ENCODE measurements around the gene ECE1. TPM values are rescaled to one million over a fixed set of nuclear protein-coding genes. Genes with fewer than 3 reads are reported as not detected.

The ECE1 gene
- total RNA-seq, 1 experiment from 2014 or later, result 50.4 TPM

DNA sequence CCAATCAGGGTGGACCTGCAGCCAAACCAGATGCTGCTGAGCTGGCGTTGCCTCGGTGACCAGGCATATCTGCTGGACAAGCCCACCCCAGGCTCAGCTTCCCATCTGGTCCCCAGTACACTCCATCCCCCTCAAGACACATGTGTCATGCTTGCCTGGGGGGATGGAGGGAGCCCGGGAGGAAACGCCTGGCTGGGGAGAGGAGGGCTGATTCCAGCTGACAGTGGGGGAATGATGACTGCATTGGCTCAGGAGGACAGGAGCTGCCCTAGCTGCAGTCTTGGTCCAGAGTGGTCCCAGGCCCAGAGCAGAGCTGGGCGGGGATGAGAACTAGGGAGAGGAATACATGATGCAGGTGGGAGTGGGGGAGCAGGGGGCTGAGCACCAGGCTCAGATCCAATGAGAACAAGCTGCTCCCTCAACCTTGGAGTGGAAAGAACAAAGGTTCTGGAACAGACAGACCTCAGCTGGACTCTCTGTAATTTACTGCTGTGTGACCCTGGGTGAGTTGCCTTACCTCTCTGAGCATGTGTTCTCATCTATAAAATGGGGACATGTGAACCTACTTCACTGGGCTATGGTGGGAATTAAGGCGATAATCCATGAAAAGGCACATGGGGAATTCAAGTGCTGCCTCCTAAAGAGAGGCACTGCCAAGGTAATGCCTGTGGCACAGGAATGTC is 23.1 kb upstream of the ECE1 start:
- in situ Hi-C loops (cut with HindIII; ENCODE audit: low sequenced_read_pairs), result no loop called here
- no peak for DNase-seq (ENCODE audit: low spot score)

DNA sequence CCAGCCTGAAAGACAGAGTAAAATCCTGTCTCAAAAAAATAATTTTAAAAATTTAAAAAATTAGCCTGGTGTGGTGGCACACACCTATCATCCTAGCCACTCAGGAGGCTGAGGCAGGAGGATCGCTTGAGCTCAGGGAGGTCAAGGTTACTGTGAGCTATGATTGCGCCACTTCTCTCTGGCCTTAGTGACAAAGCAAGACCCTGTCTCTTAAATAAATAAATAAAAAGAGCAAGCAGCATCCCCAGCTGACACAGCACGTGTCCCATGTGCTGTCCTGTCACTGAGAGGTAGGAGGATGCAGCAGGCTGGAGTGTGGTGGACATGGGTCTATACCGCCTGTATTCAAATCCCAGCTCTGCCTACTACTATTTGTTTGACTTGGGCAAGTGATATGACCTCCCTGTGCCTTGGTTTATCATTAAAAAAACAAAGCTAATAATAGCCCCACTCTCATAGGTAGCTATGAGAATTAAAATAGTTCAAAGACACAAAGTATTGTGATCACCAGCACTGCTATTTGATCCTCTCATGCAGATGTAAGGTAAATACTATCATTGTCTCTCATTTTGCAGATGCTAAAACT is 22.2 kb upstream of the ECE1 start:
- DNase-seq (ENCODE audit: low spot score), result no peak
- in situ Hi-C loops (cut with HindIII; ENCODE audit: low sequenced_read_pairs), result no loop called here

DNA sequence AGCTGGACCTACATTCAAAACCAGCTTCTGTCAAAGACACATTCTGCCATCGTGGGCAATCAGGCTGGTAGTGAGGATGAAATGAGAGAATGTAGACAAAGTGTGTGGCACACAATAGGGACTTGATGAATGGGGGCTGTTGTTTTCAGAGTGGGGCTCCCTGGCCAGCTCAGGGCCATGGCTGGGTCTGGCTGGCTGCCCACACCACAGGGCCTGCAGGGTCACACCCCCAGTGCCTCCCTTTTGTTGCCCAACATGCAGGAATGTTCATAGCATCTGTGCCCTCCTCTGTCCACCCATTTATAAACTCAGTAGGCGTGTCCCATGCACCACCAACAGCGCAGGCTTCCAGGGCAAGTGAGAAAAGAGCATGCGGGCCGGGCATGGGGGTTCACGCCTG is 20.8 kb upstream of the ECE1 start:
- no peak for DNase-seq (ENCODE audit: low spot score)
- in situ Hi-C loops (cut with HindIII; ENCODE audit: low sequenced_read_pairs), result no loop called here

DNA sequence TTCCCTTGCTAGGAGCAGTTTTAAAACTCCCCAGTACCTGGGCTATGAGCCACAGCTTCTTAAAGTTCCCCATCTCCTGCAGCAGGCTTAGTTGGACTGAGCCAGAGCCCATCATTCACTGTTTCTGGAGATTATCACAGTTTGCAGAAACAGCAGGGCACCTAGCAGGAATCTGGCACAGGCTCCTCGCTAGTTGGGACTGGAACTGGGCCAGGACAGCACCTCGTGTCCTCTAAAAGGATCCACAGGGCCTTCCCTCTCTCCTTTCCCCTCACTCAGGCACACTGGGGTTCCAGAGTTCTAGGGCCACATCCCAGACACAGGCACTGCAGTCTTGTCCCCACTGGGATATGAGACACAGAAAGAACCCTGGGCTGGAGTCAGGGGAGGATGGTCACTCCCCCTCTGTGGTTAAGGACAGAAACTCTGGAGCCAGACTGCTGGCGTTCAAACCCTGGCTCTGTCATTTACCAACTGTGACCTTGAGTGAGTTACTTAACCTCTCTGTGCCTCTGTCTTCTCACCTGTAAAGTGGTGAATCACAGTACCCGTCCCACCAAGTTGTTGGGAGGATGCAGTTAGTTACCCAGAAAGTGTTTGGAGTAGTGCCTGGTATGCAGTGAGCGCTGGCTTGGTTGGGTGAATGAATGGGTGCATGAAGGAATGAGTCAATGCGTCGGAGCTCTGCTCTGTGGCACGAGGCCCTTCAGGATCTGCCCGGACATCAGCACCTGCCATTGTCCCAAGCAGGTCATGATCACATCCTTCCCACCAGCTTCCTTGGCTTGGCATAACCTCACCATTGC is 18.8 kb upstream of the ECE1 start:
- DNase-seq (ENCODE audit: low spot score), result peak; percentile 68
- in situ Hi-C loops (cut with HindIII; ENCODE audit: low sequenced_read_pairs), result no loop called here

DNA sequence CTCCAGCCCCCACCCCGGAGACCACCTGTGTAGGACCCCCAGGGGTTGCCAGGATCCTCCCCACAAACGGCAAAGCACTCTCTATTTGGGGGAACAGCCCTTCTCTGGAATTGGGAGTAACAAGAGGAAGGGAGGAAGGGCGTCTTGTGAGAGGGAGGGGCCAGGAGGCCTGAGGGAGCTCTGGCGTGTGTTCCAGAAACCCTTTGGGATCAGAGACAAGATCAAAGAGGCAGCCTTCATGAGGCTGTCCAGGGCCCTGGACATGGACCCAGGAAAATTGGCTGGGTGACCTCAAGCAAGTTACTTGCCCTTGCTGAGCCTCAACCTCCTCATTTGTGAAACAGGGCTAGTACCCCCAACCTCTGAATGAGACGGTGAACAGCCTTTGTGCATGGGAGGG is 18.1 kb upstream of the ECE1 start:
- DNase-seq (ENCODE audit: low spot score), result no peak
- in situ Hi-C loops (cut with HindIII; ENCODE audit: low sequenced_read_pairs), result no loop called here

DNA sequence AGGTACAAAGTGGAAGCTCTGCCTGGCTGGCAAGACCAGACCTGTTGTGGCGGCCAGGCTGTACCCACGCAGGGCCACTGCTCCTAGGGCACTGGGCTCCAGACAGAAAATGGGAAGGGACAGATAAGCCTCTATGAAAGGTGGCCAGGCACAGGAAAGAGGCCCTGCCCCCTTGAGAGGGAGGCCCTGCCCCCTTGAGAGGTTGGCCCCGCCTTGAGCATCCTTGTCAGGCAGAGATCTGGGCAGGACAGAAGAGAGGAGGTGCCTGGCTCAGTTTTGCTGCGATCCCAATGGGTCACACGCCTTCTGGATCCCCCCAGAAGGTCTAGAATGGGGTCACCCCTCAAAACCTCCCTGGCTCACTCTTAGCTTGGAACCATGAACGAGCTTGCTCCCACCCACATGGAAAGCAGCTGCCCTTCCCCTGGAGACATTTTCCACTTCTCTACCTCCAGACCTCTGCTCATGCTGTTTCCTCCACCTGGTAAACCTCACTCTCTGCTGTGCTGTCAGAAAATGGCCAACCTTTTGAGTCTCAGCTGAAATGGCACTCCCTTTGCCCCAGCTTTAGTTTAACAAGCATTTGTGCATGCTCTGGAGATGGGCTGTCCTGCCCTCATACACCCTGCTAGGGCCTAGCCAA is 17.5 kb upstream of the ECE1 start:
- in situ Hi-C loops (cut with HindIII; ENCODE audit: low sequenced_read_pairs), result no loop called here
- DNase-seq (ENCODE audit: low spot score), result no peak

DNA sequence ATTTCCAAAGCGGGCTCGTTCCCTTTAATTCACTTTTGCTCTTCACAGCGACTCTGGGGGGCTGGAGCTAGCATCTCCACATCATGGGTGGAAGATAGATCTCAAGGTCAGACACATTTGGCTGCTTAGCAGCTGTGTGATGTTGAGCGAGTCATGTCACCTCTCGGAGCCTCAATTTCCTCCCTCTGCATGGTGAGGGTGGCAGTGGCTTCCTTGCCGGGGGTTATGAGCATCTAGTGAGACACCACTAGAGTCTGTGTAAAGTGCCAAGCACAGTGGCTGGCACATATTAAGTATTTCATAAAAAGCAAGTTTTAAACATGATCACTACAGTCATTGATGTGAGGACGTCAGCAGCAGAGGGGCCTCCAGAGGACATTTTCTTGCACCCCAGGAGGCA is 16.9 kb upstream of the ECE1 start:
- in situ Hi-C loops (cut with HindIII; ENCODE audit: low sequenced_read_pairs), result no loop called here
- DNase-seq (ENCODE audit: low spot score), result no peak

DNA sequence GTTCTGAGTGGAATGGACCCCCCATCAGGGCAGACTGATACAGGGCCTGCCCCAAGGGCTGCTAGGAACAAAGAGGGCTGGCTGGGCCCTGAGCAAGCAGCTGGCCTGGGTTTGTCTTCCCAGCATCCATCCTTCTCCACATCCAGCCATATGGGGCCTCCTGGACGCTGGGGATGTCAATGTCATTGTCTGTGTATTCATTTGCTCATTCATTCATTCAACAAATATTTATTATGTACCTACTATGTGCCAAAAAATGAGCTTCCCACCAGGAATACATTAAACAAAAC is 15.6 kb upstream of the ECE1 start:
- no peak for DNase-seq (ENCODE audit: low spot score)

DNA sequence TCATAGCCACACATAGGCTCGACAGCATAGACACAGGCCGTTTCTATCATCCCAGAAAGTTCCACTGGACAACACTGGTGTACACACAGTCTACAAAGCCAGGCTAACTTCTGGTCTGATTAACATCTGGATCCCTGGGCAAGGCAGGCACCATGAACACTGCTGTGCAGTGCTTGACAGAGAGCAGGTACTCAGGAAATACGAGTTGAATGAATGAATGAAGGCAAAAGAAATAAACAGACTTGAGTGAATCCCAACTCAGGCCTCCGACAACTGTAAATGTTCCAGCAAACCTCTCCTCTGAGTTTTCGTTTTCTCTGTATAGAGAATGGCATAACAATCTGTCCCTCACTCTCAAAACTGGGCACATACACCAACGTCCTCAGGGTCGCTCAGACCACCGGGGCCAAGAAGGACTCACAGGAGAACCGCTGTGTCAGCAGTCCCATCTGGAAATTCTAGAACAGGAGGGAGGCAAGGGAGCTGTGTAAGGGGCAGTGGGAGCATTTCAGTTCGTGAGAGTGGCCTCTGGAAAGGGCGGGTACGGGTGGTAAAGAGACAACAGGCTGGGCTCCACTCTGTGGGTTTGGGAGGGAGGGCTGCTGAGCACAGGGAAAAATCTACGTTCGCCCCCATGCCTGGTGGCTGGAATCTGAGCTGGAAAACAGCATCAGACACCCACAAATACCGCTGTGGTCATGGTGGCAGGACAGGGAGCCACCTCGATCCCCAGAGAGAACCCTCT is 15.1 kb upstream of the ECE1 start:
- no peak for DNase-seq (ENCODE audit: low spot score)
- in situ Hi-C loops (cut with HindIII; ENCODE audit: low sequenced_read_pairs), result no loop called here

More for the DNA sequence above, 15.6 kb upstream of the ECE1 start:
- in situ Hi-C loops (cut with HindIII; ENCODE audit: low sequenced_read_pairs), result no loop called here

DNA sequence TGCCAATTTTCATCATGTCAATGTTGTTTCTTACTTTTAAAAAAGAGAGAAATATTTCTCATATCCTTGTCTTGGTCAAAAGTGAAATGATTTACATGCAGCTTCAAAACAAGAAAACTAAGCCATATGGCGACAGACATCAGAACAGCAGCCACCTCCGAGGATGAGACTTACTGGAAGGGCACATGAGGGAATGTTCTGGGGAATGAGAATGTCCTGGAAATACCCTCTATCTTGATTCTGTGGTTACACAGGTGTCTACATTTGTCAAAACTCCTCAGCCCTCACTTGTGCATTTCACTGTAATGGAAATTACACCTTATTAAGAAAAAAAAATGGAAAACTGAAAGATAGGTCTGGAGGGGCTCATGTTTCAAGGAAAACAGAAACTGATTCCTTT is 14.2 kb upstream of the ECE1 start:
- no peak for DNase-seq (ENCODE audit: low spot score)
- in situ Hi-C loops (cut with HindIII; ENCODE audit: low sequenced_read_pairs), result no loop called here

DNA sequence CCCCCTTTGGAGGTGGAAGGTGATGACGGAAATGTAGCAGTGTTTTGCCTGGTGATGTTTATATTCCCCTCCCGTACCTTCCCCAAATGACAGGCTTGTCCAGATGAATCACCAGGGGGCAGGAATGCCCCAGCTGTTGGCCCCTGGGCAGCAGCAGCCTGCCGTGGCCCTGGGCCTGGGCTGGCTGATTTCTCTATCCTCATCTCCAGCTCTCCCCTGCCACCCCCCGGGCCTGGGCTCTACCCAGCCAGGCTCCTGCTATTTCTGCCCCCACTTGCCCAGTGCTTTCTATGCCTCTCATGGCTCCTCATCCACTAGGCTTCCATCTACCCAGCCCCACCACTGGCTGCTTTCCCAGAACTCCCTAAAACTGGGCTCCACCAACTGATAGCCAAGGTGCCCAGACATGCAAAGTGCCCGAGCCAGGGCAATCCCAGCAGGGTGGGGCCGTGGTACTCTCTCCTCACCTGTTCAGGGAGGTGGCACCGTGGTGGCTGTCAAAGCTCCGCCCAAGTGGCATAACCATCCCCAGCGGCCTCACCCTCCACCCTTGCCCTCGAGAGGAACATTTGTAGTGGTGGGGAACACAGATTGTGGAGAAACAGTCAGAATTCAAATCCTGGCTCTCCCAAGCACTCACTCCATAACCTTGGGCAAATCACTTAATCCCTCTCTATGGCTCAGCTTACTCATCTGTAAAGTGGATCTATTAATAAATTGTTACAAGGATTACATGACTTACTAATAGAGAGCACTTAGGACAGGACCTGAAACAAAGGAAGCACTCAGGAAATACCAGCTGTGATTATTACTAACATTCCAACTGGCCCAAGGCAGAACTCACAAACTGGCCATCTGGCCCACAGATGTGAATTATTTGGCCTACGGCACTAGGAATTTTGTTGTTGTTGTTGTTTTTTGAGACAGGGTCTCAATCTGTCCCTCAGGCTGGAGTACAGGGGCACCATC is 12.8 kb upstream of the ECE1 start:
- DNase-seq (ENCODE audit: low spot score), result no peak
- in situ Hi-C loops (cut with HindIII; ENCODE audit: low sequenced_read_pairs), result no loop called here

DNA sequence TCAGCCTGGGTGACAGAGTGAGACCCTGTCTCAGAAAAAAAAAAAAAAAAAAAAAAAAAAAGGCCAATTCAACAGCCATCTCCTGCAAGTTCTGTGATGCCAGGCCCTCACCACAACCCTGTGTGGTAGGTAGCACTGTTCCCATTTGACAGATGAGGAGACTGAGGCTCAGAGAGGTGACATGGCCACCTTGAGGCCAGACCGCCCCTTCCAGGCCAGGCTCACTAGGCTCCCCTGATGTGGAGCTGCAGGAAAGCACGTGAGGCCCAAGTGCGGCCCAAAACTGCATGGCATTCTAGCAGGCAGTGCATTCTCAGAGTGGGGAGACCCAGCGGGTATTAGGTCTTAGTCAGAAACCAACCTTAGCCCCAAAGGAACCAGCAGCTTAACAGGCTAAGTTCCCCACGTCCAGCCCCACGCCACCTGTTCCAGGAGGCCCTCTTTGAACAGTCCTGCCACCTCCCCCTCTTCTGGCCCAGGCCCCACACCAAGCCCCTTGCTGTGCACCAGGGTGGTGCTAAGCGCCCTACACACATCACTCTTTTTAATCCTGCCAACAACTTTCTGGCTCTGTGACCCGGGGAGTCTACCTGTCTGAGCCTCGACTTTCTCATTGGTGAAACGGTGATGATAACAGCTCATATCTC is 11.7 kb upstream of the ECE1 start:
- in situ Hi-C loops (cut with HindIII; ENCODE audit: low sequenced_read_pairs), result no loop called here
- DNase-seq (ENCODE audit: low spot score), result no peak

DNA sequence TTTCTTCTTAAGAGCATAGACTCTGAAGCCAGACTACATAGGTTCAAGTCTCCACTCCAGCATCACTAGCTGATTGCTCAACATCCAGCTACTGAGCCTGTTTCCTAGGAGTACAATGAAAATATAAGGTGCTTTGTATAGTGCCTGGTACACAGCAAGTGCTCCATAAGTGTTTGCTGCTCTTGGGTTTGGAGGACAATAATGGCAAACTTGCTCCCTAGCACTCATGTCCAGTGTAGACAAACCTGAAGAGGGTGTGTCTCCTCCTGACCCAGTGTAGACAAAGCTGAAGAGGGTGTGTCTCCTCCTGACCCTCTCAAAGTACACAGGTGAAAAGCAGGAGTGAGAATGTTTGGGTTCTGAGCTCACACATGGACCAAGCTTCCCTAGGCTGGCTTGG is 10.5 kb upstream of the ECE1 start:
- in situ Hi-C loops (cut with HindIII; ENCODE audit: low sequenced_read_pairs), result no loop called here
- no peak for DNase-seq (ENCODE audit: low spot score)

DNA sequence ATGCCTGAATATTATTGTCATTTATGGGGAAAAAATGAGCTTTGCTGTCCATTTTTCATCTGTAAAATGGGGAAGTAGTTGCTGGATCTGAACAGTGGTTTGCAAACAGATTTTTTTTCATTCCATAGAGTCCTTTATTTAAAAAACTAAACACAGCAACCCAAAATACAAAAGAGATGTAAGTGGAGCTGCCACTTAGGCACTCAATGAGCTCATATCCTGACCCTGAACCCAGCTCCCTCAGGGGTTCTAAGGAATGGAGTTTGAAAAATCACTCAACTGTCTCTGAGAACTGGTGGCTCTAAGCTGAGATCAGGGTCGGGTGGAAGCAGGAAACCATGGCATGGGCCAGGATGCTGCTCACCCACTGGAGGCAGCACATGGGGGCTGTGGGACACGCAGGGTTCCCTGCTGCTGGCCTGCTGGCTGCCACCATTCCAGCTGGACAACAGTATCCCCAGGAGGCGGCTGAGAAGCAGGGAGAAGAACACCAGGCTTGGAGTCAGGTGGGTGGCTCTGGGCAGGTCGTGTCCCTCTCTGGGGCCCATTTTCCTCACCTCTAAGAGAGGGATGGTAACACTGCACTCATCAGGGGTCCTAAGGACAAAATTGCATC is 9.6 kb upstream of the ECE1 start:
- in situ Hi-C loops (cut with HindIII; ENCODE audit: low sequenced_read_pairs), result no loop called here
- DNase-seq (ENCODE audit: low spot score), result no peak

DNA sequence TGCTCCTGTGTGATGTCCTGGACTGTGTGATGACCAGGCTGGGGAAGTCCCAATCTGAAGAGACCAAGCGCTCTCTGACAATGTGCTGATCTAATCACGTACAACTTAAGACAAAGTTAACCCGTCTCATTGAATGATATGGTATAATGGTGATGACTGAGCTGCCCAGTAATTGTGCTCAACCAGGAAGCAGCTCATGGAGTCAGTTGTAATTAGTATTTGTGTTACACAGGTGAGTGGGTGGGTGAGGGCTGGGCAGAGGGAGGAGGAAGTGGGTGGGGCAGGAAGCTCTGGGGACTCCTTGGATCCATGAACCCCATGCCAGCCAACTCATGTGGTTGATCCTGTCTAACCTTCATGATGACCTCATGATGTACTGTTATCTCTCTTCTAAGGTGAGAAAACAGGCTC is 8.7 kb upstream of the ECE1 start:
- no peak for DNase-seq (ENCODE audit: low spot score)
- in situ Hi-C loops (cut with HindIII; ENCODE audit: low sequenced_read_pairs), result no loop called here

DNA sequence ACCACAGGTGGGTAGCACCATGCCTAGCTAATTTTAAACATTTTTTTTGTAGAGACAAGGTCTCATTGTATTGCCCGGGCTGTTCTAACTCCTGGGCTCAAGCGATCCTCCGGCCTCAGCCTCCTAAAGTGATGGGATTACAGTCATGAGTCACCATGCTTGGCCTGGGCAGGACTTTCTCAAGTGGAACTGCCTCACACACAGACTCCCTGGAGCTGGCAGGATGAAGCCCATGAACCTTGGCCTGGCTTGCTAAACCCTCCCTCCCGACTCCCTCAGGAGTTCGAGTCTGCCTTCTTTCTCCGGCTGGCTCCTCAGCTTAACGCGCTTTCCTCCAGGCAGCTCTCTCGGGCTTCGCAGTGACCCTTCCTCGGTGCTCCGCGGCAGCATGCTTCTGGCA is 7.7 kb upstream of the ECE1 start:
- in situ Hi-C loops (cut with HindIII; ENCODE audit: low sequenced_read_pairs), result no loop called here
- DNase-seq (ENCODE audit: low spot score), result no peak

DNA sequence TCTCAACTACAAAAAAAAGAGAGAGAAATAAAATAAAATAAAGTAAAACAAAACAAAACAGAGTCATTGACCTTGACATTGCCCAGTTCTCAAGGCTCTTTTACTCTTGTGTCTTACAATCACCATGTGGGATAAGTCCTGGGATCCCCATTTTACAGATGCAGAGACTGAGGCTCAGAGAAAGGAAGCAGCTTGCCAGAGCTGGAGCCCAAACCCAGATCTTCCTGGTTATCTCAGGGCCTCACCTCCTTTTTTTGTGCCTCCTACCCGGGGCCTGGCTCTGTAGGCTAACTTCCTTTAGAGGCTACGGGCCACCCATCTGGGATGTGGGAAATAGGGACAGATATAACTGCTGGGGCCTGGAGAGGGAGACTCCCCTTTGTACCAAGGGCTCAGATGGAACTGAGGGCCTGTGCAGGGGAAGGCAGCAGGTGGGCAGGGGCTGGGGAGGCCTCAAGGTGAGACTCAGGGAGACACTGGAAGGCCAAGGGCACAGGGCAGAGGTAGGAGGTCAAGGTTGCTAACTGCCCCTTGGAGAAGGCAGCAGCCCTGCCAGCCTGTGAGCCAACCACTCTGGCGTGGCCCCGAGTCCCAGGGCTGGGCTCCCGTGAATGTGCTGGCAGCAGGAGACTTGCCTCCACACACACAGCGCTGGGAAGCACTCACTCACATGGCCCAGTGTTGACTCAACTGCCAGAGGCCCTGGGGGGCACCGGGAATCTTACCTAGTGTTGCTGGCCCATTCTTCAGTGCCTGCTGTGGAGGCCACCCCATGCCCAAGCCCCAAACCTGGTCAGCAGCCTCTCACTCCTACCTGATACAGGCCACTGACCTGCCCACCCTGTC is 6.5 kb upstream of the ECE1 start:
- in situ Hi-C loops (cut with HindIII; ENCODE audit: low sequenced_read_pairs), result no loop called here
- DNase-seq (ENCODE audit: low spot score), result no peak

Measured in G401 (cell line).